BJ (cell line): Measurements from ENCODE around the gene MTUS2. TPM values are rescaled to one million over a fixed set of nuclear protein-coding genes. Genes with fewer than 3 reads are reported as not detected.

Experiments used
- CTCF ChIA-PET: fragments of 350-600 bp; formaldehyde crosslinking; extraction: SDS; loops from one replicate; lab custom pipeline; 2021; ENCODE audit warnings: antibody characterized with exemption, inconsistent platforms; lab: Yijun Ruan, JAX
- POLR2A ChIA-PET: fragments of 300-600 bp; sonication (Branson Sonifier 250); formaldehyde crosslinking; extraction: SDS; loops from one replicate; lab custom pipeline; 2021; ENCODE audit warnings: antibody characterized with exemption; lab: Charles Lee
- DNase-seq: peaks from one replicate; pipeline ENCODE4 v3.0.0-alpha.2; 2011; ENCODE audit warnings: low read depth
- H3K27me3 ChIP-seq: 2 replicates; pipeline ENCODE4 v1.6.0; 2011; ENCODE audit warnings: low read length; ENCODE audit not compliant: control insufficient read depth, insufficient read depth
- H3K36me3 ChIP-seq: 2 replicates; pipeline ENCODE4 v1.5.1; 2011; ENCODE audit warnings: low read length; ENCODE audit not compliant: control insufficient read depth, insufficient read depth
- H3K4me3 ChIP-seq: 2 replicates; pipeline ENCODE4 v1.5.1; 2011; ENCODE audit warnings: low read depth, mild to moderate bottlenecking, control low read depth, low read length
- CTCF ChIP-seq: IDR thresholded peaks from 2 replicates; pipeline ENCODE4 v1.5.1; 2011; ENCODE audit warnings: low read depth, mild to moderate bottlenecking, control low read depth, inconsistent platforms, low read length, moderate library complexity; ENCODE audit not compliant: insufficient read depth
- polyA plus RNA-seq: library from polyadenylated mRNA; depleted of rRNA; stranded (reverse); fragments of >200 nt; gene quantifications from 2 replicates; pipeline ENCODE4 v1.2.3, GENCODE V29; 2011

The MTUS2 gene
- polyA plus RNA-seq, 1 experiment = 0.05 TPM

- Histone ChIP-seq H3K27me3 (no peaks in the 10 kb centered on the region), H3K36me3 (no peaks in the 10 kb centered on the region), H3K4me3 (no peak overlapping the region)
- ChIA-PET POLR2A (no interaction called here), CTCF (interaction anchor here (0.6 to 2.9 kb wide), 17 partner anchors 8 to 819 kb away, joined by 3 to 17 read pairs (median 3); no protein-coding TSS in a partner anchor)
- no peak for DNase-seq
- TF ChIP-seq CTCF = no peak
Measured at GRCh38 chr13:29471551-29471950, 651.4 kb downstream of the MTUS2 start.

GRCh38 chr13:29472332-29472961 lies 652.3 kb downstream of the MTUS2 start:
- DNase-seq = no peak
- H3K36me3 ChIP-seq = no peaks in the 10 kb centered on the region
- no peak overlapping the region for H3K4me3 ChIP-seq
- H3K27me3 ChIP-seq = 0 out of 2 replicates have a peak, but pooled peaks cover 2% of the 10 kb centered on the region
- POLR2A ChIA-PET = no interaction called here
- peak; percentile 99 for TF ChIP-seq CTCF
- CTCF ChIA-PET = interaction anchor here (0.6 to 2.9 kb wide), 20 partner anchors 8 to 1535 kb away, joined by 3 to 17 read pairs (median 3); no protein-coding TSS in a partner anchor

DNA sequence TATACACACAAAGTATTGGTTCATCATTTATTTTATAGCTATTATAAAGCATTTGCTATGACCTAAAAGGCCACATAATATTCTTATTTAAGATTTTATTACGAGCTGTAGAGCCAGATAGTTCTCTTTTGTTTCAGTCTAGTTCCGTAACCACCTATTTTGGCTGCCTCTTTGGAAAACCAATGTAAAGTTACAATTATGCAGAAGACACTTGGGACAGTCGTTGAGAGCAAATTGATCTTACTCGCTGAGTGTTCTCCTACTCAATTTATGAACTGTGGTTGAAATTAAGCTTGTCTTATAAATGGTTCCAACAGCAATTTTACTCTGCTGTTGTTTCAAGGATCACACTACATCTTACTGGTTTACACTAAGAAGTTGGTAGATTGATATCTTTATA lies 653.0 kb downstream of the MTUS2 start:
- DNase-seq = no peak
- CTCF ChIA-PET = interaction anchor here (0.6 to 2.9 kb wide), 15 partner anchors 9 to 633 kb away, joined by 3 to 17 read pairs (median 5); no protein-coding TSS in a partner anchor

DNA sequence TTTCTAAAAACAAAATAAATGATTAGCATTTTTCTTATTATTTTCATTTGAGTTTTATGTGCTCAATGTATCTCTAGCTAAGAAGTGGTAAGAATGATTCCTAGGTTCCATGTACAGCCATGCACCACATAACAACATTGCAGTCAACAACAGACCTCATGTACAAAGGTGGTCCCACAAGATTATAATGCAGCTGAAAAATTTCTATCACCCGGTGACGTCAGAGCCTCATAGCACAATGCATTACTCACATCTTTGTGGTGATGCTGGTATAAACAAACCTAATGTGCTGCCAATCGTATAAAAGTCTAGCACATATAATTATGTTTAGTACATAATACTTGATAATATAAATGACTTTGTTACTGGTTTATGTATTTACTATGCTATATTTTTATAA lies 654.9 kb downstream of the MTUS2 start:
- TF ChIP-seq CTCF = no peak

More for the DNA sequence above, 653.0 kb downstream of the MTUS2 start:
- Histone ChIP-seq H3K4me3 (no peak overlapping the region), H3K36me3 (no peaks in the 10 kb centered on the region), H3K27me3 (0 out of 2 replicates have a peak, but pooled peaks cover 3% of the 10 kb centered on the region)
- no peak for TF ChIP-seq CTCF
- POLR2A ChIA-PET = no interaction called here

DNA sequence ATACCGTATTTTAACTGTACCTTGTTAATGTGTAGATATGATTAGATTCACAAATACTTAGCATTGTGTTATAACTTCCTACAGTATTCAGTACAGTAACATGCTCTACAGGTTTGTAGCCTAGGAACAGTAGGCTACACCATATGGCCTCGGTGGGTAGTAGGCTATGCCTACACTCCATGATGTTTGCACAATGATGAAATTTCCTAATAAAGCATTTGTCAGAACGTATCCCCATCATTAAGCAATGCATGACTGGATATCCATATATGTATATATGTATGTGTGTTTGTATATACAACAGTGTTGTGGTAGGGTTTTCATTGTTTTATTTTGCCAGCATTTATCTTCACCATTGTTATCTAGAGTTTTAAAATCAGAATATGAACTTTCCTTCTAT lies 655.9 kb downstream of the MTUS2 start:
- Histone ChIP-seq H3K27me3 (peaks cover 12% of the 10 kb centered on the region), H3K36me3 (no peaks in the 10 kb centered on the region), H3K4me3 (no peak overlapping the region)
- no peak for DNase-seq
- ChIA-PET POLR2A (no interaction called here), CTCF (interaction anchor here (1.2 to 1.4 kb wide), 2 partner anchors 21 to 22 kb away, joined by 4 read pairs; no protein-coding TSS in a partner anchor)
- TF ChIP-seq CTCF = no peak

More for the DNA sequence above, 654.9 kb downstream of the MTUS2 start:
- peaks cover 9% of the 10 kb centered on the region; the same call in 1 of the 2 replicates for H3K27me3 ChIP-seq
- no peak overlapping the region for H3K4me3 ChIP-seq
- peak; percentile 33 for DNase-seq
- CTCF ChIA-PET = interaction anchor here (0.9 to 2.0 kb wide), 4 partner anchors 9 to 232 kb away, joined by 3 to 6 read pairs (median 5); no protein-coding TSS in a partner anchor
- no peaks in the 10 kb centered on the region for H3K36me3 ChIP-seq
- POLR2A ChIA-PET = no interaction called here
